Kidney (tissue), 14 donors: ENCODE measurements around the gene CALR. TPM values are rescaled to one million over a fixed set of nuclear protein-coding genes. Genes with fewer than 3 reads are reported as not detected.

Experiments used
- DNase-seq, 5 donors: peaks; one replicate each; pipeline ENCODE4 v3.0.0-alpha.2; 2013 to 2020
- FAIRE-seq: peaks from 2 replicates; lab custom pipeline; 2012; peaks lifted over from hg19 to GRCh38; lab: Jason Lieb, UNC
- H3K27ac ChIP-seq, 2 donors: one replicate each; pipeline ENCODE4 v1.7.0; 2013; ENCODE audit warnings: low read depth in 2 of 2, low read length in 2 of 2, inconsistent platforms in 1 of 2
- H3K27me3 ChIP-seq: one replicate; pipeline ENCODE4 v1.7.1; 2013; ENCODE audit warnings: low read length, inconsistent platforms; ENCODE audit not compliant: control insufficient read depth, insufficient read depth
- H3K36me3 ChIP-seq, 3 donors: one replicate each; pipeline versions ENCODE4 v1.7.0 to v1.7.1; 2013; ENCODE audit warnings: low read length in 3 of 3, control low read depth in 1 of 3, inconsistent platforms in 1 of 3; ENCODE audit not compliant: insufficient read depth in 3 of 3, control insufficient read depth in 2 of 3
- H3K4me1 ChIP-seq, 3 donors: one replicate each; pipeline versions ENCODE4 v1.7.0 to v1.7.1; 2013; ENCODE audit warnings: low read length in 3 of 3, inconsistent platforms in 1 of 3, low read depth in 1 of 3; ENCODE audit not compliant: control insufficient read depth in 2 of 3, insufficient read depth in 2 of 3
- H3K4me3 ChIP-seq, 3 donors: one replicate each; pipeline versions ENCODE4 v1.7.0 to v1.8.1; 2013; ENCODE audit warnings: low read length in 3 of 3, control low read depth in 1 of 3, inconsistent platforms in 1 of 3
- H3K9ac ChIP-seq, 3 donors: one replicate each; pipeline versions ENCODE4 v1.7.0 to v1.7.1; 2013; ENCODE audit warnings: low read length in 3 of 3, control low read depth in 1 of 3, inconsistent platforms in 1 of 3
- H3K9me3 ChIP-seq, 3 donors: one replicate each; pipeline versions ENCODE4 v1.7.0 to v1.7.1; 2013; ENCODE audit warnings: low read length in 3 of 3, control low read depth in 1 of 3, inconsistent platforms in 1 of 3; ENCODE audit not compliant: control insufficient read depth in 2 of 3, insufficient read depth in 1 of 3
- CTCF ChIP-seq: IDR thresholded peaks from 3 replicates; pipeline ENCODE4 v1.5.1; 2012; ENCODE audit warnings: mild to moderate bottlenecking, moderate library complexity, borderline replicate concordance; ENCODE audit not compliant: insufficient read depth; ENCODE audit errors: extremely low read depth
- intact Hi-C: fragments of 100-400 bp; cut with DNase I; formaldehyde crosslinking; loops from one replicate; pipeline ENCODE4 v1.11.1; 2022
- polyA plus RNA-seq: library from polyadenylated mRNA; stranded (reverse); fragments of 350-450 nt; fragmentation: Illumina TruSeq; extraction: RNeasy Lipid Tissue Mini Kit (QIAGEN cat#74804); gene quantifications from one replicate; pipeline ENCODE4 v1.2.3, GENCODE V29; 2014; ENCODE audit warnings: low read depth, low replicate concordance; ENCODE audit not compliant: insufficient read depth
- total RNA-seq: library from RNA; stranded (reverse); fragmentation: NEBNext Ultra II Directional; extraction: Animal tissue kit (Norgen Biotek cat#: 25700); gene quantifications from one replicate; pipeline ENCODE4 v1.2.1, GENCODE V29; 2021
- donor health status: control.
- donor health status: control.
- donor health status: control.
- donor health status: control.
- donor health status: control.
- donor health status: DM: yes; HTN: yes; CAD: no.
- donor health status: Normal renal cell carcinoma (clear cell type).

Gene CALR
- total and polyA plus RNA-seq, 2 donors from 2014 or later: 1,037 to 1,087 TPM

- Histone ChIP-seq H3K36me3 (peaks cover 16 to 41% (median 31%) of the 10 kb centered on the region in 3 donors), H3K4me1 (peaks cover 0 to 29% (median 16%) of the 10 kb centered on the region in 3 donors), H3K27me3 (no peaks in the 10 kb centered on the region), H3K27ac (peak within 1 kb of the TSS; percentile 81 to 89), H3K9ac (peak within 1 kb of the TSS; percentile 82 to 96 (median 83)), H3K9me3 (no peaks in the 10 kb centered on the region), H3K4me3 (peak within 1 kb of the TSS; percentile 89 to 99 (median 94))
- TF ChIP-seq CTCF: peak; percentile 6
- intact Hi-C loops: no loop called here
- FAIRE-seq (no peak), DNase-seq (peak; percentile 97 to 100 (median 99))
Measured at GRCh38 chr19:12945479-12946091, 7.2 kb downstream of the CALR start, which contains the start of gene RAD23A. Gene RAD23A, plus strand, starts transcription at chr19:12945862. Its CDS starts 87 bp downstream, at chr19:12945949.

DNA sequence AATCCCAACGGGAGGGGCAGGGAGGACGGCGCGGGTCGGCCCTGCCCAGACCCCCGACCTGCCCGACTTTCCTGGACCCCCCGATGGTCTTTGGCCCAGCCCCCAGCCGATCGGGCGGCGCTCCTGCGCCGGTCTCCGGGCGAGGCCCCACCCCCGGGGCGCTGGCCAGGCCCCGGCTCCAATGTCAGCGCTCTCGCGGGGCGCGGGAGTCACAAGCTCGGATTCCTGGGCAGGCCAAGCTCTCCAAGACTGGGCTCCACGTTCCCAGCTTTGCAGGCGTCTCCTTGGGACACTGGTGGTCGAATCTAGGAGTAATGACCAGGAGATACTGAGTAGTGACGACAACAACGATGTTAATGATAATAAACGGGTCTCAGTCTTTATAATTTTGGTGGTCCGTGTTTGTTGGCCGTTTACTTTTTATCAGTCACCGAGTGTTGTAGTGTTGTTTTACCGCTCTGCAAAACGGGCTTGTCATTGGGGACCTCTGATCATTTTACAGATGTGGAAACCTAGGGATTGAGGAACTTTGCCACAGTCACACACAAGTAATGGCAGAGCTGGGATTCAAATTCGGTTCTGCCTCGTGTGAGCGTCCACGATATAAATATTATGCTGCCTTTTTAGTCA is 7.8 kb downstream of the CALR start:
- Histone ChIP-seq H3K4me3 (peak overlapping the region; percentile 89 to 99 (median 94)), H3K4me1 (peaks cover 0 to 24% (median 15%) of the 10 kb centered on the region in 3 donors), H3K36me3 (peaks cover 11 to 41% (median 29%) of the 10 kb centered on the region in 3 donors), H3K9me3 (no peaks in the 10 kb centered on the region), H3K9ac (peak overlapping the region; percentile 82 to 96 (median 83)), H3K27me3 (no peaks in the 10 kb centered on the region), H3K27ac (peak overlapping the region; percentile 81 to 89)
- DNase-seq: peak; percentile 78 to 91 (median 88)
- no peak for TF ChIP-seq CTCF
- FAIRE-seq: no peak
- intact Hi-C loops: no loop called here

DNA sequence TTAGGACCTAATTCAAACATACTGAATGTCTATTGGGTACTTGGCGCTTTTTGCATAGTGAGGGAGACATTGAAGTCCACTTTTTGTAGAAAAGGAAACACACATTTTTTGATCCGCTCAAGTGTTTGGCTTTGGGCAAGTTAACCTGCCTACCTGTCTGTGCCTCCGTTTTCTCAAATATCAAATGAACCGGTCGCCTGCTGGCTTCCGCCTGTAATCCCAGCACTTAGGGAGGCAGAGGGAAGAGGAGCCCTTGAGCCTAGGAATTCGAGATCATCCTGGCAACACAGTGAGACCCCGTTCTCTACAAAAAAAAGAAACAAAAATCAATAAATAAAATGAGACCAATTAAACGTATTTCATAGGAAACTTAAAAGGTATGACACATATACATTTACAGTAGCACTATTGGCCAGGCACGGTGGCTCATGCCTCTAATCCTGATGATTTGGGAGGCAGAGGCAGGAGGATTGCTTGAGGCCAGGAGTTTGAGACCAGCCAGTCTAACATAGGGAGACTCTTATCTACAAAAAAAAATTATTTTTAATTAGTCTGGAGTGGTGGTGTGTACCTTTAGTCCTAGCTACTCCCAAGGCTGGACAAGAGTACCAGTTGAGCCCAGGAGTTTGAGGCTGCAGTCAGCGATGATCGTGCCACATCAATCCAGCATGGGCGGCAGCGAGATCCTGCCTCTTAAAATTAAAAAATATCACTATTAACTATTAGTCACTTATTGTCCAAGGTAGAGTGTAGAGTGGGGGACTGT is 8.5 kb downstream of the CALR start:
- intact Hi-C loops: no loop called here
- H3K9ac ChIP-seq: peak overlapping the region; percentile 82 to 96 (median 83)
- H3K27me3 ChIP-seq: no peaks in the 10 kb centered on the region
- peaks cover 0 to 21% (median 15%) of the 10 kb centered on the region in 3 donors for H3K4me1 ChIP-seq
- peaks cover 11 to 36% (median 32%) of the 10 kb centered on the region in 3 donors for H3K36me3 ChIP-seq
- FAIRE-seq: no peak
- H3K9me3 ChIP-seq: no peaks in the 10 kb centered on the region
- peak overlapping the region; percentile 30 to 89 for H3K27ac ChIP-seq
- H3K4me3 ChIP-seq: peak overlapping the region; percentile 89 to 99 (median 94)
- no peak for DNase-seq
- TF ChIP-seq CTCF: no peak
